ENCODE data around the gene STXBP6. TPM values are rescaled to one million over a fixed set of nuclear protein-coding genes. Genes with fewer than 3 reads are reported as not detected.

Gene STXBP6
- total and polyA plus RNA-seq, 2 experiments from 2014 or later, result 19.7 to 29.0 TPM

GRCh38 chr14:25017562-25017961 lies 32.4 kb downstream of the STXBP6 start:
- Histone ChIP-seq H3K79me2 (replicated peaks; ENCODE audit: insufficient read depth) (peaks cover 5% of the 10 kb centered on the region; the same call in 1 of the 2 replicates), H2AFZ (no peak overlapping the region), H3K4me2 (no peak overlapping the region), H3K36me3 (ENCODE audit: insufficient read depth) (no peaks in the 10 kb centered on the region), H3K27me3 (ENCODE audit: insufficient read depth) (no peaks in the 10 kb centered on the region), H3K9me2 (ENCODE audit: insufficient read depth) (peaks cover 9% of the 10 kb centered on the region), H4K20me1 (replicated peaks; ENCODE audit: insufficient read depth) (no peaks in the 10 kb centered on the region), H3K4me3 (no peak overlapping the region), H3F3A (replicated peaks; ENCODE audit: low read depth) (no peaks in the 10 kb centered on the region), H3K4me1 (ENCODE audit: insufficient read depth) (no peaks in the 10 kb centered on the region), H3K27ac (ENCODE audit: low read depth) (no peak overlapping the region)
- Mint-ChIP-seq H3K9me3 (no peaks in the 10 kb centered on the region), H3K4me3 (no peak overlapping the region), H3K27ac (no peak overlapping the region), H3K4me1 (no peaks in the 10 kb centered on the region), H3K36me3 (ENCODE audit: low read depth) (no peaks in the 10 kb centered on the region), H3K27me3 (ENCODE audit: insufficient read depth, low read depth, poor library complexity) (no peaks in the 10 kb centered on the region)
- ATAC-seq (no peak), DNase-seq (ENCODE audit: low spot score) (no peak)
- TF ChIP-seq EZH2phosphoT487 (IDR thresholded peaks at IDR 0.05; ENCODE audit: unreplicated experiment) (no peak), EZH2 (IDR thresholded peaks at IDR 0.05; ENCODE audit: low read depth, unreplicated experiment) (no peak), ZNF331 (CRISPR knock-in tag; IDR thresholded peaks at IDR 0.05; ENCODE audit: low read depth) (no peak), ETS1 (IDR thresholded peaks at IDR 0.05) (no peak), REST (IDR thresholded peaks at IDR 0.05; ENCODE audit: unreplicated experiment) (no peak), CREB1 (CRISPR knock-in tag; IDR thresholded peaks at IDR 0.05; ENCODE audit: low read depth) (no peak), CTCF (conservative IDR thresholded peaks at IDR 0.05; ENCODE audit: low read depth in 2 of 2) (no peak), POLR2AphosphoS5 (IDR thresholded peaks at IDR 0.05; ENCODE audit: low read depth) (no peak), NANOG (IDR thresholded peaks at IDR 0.05; ENCODE audit: borderline replicate concordance) (no peak), ZNF114 (CRISPR knock-in tag; IDR thresholded peaks at IDR 0.05) (no peak)
- TF ChIP-seq, protein P1, sequence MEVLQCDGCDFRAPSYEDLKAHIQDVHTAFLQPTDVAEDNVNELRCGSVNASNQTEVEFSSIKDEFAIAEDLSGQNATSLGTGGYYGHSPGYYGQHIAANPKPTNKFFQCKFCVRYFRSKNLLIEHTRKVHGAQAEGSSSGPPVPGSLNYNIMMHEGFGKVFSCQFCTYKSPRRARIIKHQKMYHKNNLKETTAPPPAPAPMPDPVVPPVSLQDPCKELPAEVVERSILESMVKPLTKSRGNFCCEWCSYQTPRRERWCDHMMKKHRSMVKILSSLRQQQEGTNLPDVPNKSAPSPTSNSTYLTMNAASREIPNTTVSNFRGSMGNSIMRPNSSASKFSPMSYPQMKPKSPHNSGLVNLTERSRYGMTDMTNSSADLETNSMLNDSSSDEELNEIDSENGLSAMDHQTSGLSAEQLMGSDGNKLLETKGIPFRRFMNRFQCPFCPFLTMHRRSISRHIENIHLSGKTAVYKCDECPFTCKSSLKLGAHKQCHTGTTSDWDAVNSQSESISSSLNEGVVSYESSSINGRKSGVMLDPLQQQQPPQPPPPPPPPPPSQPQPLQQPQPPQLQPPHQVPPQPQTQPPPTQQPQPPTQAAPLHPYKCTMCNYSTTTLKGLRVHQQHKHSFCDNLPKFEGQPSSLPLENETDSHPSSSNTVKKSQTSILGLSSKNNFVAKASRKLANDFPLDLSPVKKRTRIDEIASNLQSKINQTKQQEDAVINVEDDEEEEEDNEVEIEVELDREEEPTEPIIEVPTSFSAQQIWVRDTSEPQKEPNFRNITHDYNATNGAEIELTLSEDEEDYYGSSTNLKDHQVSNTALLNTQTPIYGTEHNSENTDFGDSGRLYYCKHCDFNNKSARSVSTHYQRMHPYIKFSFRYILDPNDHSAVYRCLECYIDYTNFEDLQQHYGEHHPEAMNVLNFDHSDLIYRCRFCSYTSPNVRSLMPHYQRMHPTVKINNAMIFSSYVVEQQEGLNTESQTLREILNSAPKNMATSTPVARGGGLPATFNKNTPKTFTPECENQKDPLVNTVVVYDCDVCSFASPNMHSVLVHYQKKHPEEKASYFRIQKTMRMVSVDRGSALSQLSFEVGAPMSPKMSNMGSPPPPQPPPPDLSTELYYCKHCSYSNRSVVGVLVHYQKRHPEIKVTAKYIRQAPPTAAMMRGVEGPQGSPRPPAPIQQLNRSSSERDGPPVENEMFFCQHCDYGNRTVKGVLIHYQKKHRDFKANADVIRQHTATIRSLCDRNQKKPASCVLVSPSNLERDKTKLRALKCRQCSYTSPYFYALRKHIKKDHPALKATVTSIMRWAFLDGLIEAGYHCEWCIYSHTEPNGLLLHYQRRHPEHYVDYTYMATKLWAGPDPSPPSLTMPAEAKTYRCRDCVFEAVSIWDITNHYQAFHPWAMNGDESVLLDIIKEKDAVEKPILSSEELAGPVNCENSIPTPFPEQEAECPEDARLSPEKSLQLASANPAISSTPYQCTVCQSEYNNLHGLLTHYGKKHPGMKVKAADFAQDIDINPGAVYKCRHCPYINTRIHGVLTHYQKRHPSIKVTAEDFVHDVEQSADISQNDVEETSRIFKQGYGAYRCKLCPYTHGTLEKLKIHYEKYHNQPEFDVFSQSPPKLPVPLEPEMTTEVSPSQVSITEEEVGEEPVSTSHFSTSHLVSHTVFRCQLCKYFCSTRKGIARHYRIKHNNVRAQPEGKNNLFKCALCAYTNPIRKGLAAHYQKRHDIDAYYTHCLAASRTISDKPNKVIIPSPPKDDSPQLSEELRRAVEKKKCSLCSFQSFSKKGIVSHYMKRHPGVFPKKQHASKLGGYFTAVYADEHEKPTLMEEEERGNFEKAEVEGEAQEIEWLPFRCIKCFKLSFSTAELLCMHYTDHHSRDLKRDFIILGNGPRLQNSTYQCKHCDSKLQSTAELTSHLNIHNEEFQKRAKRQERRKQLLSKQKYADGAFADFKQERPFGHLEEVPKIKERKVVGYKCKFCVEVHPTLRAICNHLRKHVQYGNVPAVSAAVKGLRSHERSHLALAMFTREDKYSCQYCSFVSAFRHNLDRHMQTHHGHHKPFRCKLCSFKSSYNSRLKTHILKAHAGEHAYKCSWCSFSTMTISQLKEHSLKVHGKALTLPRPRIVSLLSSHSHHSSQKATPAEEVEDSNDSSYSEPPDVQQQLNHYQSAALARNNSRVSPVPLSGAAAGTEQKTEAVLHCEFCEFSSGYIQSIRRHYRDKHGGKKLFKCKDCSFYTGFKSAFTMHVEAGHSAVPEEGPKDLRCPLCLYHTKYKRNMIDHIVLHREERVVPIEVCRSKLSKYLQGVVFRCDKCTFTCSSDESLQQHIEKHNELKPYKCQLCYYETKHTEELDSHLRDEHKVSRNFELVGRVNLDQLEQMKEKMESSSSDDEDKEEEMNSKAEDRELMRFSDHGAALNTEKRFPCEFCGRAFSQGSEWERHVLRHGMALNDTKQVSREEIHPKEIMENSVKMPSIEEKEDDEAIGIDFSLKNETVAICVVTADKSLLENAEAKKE (CRISPR knock-in tag; IDR thresholded peaks at IDR 0.05), result no peak

Data from GM23338 (cell line).